Ishikawa (cell line): ENCODE results near the gene AP5Z1.

Experiments used
- CEBPB ChIP-seq: IDR thresholded peaks from 2 replicates; pipeline ENCODE4 v1.6.1; 2012
- CREB1 ChIP-seq: IDR thresholded peaks from 2 replicates; pipeline ENCODE4 v1.6.1; 2012; ENCODE audit warnings: low read depth
- EGR1 ChIP-seq: IDR thresholded peaks from 2 replicates; pipeline ENCODE4 v1.6.1; 2012
- EP300 ChIP-seq: IDR thresholded peaks from 2 replicates; pipeline ENCODE4 v1.6.1; 2012; ENCODE audit warnings: borderline replicate concordance
- FOXM1 ChIP-seq: IDR thresholded peaks from 2 replicates; pipeline ENCODE4 v1.6.1; 2012; ENCODE audit warnings: low read depth, borderline replicate concordance
- MAX ChIP-seq: IDR thresholded peaks from 2 replicates; pipeline ENCODE4 v1.6.1; 2012
- RAD21 ChIP-seq: IDR thresholded peaks from 2 replicates; pipeline ENCODE4 v1.6.1; 2012; ENCODE audit warnings: low read depth
- REST ChIP-seq: IDR thresholded peaks from 2 replicates; pipeline ENCODE4 v1.6.1; 2012; ENCODE audit warnings: low read depth, mild to moderate bottlenecking
- TAF1 ChIP-seq: IDR thresholded peaks from 2 replicates; pipeline ENCODE4 v1.6.1; 2012; ENCODE audit warnings: low read depth, mild to moderate bottlenecking
- TCF12 ChIP-seq: IDR thresholded peaks from 2 replicates; pipeline ENCODE4 v1.6.1; 2012; ENCODE audit warnings: low read depth
- TEAD4 ChIP-seq: IDR thresholded peaks from 2 replicates; pipeline ENCODE4 v1.6.1; 2012
- USF1 ChIP-seq: IDR thresholded peaks from 2 replicates; pipeline ENCODE4 v1.6.1; 2012
- YY1 ChIP-seq: IDR thresholded peaks from 2 replicates; pipeline ENCODE4 v1.6.1; 2012; ENCODE audit warnings: low read depth
- ZBTB7A ChIP-seq: IDR thresholded peaks from 2 replicates; pipeline ENCODE4 v1.6.1; 2012; ENCODE audit warnings: low read depth

- TF ChIP-seq CREB1 (no peak), FOXM1 (no peak), YY1 (no peak), EP300 (no peak), MAX (no peak), USF1 (no peak), TEAD4 (no peak), CEBPB (no peak), EGR1 (no peak), REST (no peak), ZBTB7A (no peak), TCF12 (no peak), TAF1 (no peak), RAD21 (no peak)
Measured at GRCh38 chr7:4837041-4837802, 61.8 kb downstream of the AP5Z1 start.
